Measurements from ENCODE around the gene CENPP.

The CENPP gene

DNA sequence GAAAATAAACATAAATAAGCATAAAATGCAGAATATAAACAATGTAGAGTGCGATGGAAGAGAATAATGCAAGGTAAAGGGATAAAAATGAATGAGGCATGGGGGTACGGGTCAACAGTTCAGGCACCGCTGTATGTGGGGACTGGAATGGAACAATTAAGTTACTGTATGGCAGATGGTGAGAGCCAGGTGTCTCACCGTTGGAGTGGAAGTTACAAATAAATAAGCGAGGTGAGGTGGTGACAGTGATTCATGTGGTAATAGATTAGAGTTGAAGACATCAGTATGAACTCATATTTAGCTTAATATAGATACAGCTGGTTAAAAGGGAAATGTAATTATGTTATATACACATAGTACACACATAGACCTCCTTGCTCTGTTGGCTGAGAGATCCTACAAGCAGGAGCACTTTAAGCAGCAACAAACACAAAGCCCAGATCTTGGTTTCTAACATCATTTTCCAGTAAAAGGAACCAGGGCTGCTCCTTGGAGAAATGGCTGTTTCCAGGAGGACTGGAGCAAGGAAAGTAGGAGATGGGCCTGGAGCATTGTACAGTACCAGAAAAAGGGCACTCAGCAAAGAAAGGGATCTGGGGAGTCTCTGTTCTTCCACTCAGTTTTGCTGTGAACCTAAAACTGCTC is 100.9 kb downstream of the CENPP start:
- DNase-seq (ENCODE audit: low read depth) = no peak

DNA sequence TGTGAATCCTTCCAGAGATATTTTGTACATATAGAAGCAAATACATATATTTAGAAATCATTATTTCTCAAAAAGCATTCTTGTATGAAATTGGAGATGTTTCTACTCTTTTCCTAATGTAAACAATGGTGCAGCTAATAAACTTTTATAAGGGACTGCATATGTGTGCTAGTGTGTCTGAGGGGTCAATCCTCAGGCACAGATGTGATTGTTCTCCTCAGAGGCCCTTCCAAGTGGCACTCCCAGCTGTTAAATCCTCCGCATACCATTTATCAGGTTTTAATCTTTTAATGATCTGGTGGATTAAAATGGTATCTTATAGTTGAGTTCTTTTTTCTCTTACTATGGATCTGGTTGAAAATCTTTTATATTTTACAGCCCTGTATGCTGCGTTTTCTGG is 104.1 kb downstream of the CENPP start:
- DNase-seq (ENCODE audit: low read depth) = no peak

DNA sequence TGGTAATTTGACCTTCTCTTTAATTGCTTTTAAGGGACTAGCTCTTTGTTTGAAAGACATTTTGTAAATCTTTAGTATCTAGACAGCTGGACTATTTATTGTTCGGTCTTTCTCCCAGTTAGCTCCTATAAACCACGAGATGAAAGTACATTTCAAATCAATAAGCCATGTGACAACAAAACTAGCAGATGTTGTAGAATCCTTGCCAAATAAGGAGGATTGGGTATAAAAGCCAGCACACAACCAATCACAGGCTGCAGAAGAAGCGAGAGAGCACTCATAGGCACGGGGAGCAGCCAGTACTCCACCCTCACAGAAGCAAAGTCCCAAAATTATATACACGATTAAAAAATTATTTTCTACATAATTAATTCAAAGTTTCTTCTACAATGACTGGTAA is 106.6 kb downstream of the CENPP start:
- no peak for DNase-seq (ENCODE audit: low read depth)

DNA sequence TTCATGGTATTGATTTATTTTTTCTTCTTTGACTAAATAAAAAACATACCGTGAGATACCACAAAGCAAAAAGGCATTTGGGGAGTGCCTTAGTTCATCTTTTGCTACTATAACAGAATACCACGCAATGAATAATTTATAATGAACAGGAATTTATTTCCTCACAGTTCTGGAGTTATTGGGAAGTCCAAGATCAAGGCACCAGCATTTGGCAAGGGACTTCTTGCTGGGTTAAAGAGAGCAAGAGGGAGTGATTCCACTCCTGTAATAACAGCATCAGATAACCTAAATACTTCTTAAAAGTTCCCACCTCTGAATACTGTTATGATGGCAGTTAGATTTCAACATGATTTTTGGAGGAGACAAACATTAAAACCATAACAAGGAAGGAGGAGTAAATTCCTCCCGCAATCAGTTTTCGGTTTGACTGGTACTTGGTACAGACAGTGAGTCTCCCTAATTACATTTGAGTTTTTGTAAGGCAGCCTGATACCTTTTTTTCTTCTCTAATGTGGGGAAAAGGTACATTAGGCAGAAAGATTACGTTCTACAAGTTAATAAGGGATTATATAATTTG is 107.3 kb downstream of the CENPP start:
- DNase-seq (ENCODE audit: low read depth) = no peak

DNA sequence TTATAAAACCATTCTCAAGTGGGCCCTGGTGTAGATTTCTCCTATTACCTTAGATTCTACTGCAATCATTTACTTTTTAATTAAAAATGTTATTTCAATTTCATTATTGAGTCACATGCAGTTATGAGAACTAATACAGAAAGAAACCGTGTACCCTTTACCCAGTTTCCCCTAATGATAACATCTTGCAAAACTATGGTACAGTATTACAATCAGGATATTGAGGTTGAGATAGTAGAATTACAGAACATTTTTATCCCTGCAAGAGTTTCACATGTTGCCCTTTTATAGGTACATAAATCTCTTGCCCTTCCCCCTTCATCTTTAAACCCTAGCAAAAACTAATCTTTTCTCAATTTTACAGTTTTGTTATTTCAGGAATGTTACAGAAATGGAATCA is 109.5 kb downstream of the CENPP start:
- DNase-seq (ENCODE audit: low read depth) = no peak

DNA sequence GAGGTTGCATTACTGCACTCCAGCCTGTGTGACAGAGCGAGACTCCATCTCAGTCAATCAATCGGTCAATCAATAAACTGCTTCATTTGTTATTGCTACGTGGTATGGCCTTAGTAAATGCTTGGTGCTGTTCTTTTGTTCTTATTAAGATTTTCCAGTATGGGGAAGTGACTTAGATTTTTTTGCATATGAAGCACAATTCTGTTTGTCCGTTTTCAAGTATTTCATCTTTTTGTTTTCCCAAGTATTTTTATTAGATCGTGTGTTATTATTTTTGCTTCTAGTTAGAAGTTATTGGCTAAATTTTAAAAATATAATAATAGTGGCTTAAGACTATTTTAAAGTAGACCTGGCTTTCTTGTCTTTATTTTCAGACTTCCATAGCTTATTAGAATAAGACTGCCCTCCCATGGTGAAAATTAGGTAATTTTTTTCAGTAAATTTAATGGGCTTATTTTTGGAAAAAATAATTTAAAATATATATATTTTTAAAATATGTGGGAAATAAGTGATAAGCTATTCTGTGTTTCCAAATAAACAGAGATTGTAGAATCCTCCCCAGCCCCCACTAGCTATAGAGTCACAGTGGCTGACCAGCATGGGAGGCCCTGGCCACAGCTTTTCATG is 113.3 kb downstream of the CENPP start:
- DNase-seq (ENCODE audit: low read depth) = no peak

DNA sequence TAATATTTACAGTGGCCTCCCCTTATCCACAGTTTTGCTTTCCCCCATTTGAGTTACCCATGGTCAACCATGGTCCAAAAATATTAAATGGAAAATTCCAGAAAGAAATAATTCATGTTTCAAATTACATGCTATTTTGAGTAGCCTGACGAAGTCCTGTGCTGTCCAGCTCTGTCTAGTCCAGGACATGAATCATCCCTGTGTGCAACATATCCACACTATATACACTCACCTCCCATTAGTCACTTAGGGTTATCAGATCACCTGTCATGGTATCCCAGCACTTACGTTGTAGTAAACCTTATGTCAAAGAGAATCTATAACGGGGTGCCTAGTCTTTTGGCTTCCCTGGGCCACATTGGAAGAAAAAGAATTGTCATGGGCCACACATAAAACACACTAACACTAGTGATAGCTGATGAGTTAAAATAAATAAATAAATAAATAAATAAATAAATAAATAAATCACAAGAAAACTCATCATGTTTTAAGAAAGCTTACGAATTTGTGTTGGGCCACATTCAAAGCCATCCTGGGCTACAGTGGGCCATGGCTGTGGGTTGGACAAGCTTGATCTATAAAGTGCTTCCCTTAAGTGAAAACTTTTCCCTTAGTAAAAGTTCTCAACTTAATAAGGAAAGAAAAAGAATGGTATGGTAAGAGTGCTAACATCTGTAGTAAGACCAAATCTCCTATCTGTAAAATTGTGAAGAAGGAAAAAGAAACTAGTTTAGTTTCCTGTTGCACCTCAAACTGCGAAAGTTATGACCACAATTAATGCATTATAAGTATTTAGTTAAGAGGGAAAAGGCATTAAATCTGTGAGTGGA is 114.4 kb downstream of the CENPP start:
- no peak for DNase-seq (ENCODE audit: low read depth)

DNA sequence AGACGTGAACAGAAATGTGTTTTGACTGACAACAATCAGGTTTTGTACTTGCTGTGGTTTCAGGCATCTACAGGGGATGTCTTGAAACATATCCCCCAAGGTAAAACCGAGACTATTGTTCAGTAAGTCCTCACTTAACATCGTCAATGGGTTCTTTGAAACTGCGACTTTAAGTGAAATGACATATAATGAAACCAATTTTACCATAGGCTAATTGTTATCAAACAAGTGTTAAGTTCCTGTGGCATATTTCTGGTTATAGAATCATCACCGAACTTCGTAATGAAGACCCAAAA is 114.9 kb downstream of the CENPP start:
- DNase-seq (ENCODE audit: low read depth) = no peak

DNA sequence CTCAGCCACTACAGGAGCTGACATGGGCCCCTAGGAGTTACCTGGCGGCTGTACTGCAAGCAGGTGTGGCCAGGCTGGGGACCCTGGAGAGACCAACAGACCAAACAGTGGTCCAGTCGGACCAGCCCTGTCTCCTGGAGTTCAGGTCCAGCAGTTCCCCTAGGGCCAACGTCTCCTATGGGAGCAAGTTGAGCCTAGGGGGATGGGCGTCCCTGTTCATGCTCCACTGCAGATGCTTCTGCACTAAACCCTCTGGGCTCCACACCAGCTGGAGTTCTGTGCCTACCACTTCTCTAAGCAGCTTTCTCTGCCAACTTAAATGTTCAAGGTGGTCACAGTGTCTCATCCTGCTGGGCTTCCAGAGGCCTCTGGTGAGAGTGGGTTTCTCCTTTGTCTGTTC is 119.1 kb downstream of the CENPP start:
- DNase-seq (ENCODE audit: low read depth) = no peak

DNA sequence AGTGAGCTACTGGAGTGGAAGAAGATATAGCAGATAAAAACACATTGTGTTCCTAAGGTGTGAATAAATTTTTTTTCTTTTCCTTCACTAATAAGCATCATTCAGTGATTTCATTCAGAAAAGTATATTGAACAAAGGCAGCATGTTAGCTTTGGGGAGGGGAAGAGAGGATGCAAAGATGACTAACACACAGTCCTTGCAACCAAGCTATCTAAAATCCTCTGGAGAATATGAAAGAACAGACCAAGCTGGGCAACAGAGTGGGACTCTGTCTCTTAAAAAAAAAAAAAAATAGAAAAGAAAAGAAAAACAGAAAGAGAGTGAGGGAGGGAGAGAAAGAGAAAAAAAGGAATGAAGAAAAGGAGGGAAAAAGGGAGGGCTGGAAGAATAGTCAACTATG is 120.8 kb downstream of the CENPP start:
- no peak for DNase-seq (ENCODE audit: low read depth)

DNA sequence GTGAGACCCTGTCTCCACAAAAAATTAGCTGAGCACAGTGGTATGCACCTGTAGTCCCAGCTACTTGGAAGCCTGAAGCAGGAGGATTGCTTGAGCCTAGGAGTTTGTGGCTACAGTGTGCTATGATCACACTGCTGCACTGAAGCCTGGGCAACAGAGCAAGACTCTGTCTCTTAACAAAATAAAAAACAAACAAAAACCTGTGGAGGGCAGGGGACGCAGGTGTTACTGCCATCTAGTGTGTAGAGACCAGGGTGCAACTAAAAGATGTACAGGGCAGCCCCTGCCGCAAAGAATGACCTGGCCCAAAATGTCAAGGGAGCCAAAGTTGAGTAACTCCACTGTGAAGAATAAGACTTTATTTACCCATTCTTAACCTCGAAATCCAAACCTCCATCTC is 129.5 kb downstream of the CENPP start:
- DNase-seq (ENCODE audit: low read depth) = no peak

DNA sequence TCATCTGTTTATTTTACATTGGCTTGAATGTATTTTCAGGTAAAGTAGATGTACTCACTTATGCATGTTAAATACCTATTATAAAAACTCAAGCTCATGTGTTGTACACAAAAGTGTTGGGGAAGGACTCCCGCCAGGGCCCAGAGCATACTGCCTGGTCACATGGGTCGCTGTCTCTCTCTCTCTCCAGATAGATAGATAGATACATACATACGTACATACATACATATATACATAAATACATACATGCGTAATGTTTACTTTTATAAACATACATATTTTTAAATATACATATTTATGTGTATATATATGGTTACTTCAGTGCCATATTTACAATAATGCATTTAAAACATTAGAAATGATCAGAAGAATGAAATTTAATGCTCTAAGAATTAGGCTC is 131.8 kb downstream of the CENPP start:
- DNase-seq (ENCODE audit: low read depth) = no peak

DNA sequence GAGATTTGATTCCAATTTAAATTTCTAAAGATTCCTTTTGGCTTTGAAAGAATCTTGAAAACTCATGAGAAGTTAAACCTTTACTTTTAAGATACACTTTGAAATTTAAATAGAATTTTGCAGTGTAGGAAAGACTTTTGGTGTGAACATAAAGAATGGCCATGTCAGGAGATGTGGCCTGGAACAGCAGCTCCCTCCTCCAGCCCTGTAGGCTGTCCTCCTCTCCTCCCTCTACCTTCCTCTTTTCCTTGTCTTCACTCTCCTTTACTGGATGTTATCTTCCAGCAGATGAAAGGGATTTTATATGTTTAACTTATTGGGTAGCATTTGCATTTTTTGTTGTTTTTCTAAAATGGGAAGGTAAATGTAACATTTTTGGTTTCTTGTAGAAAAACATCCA is 137.6 kb downstream of the CENPP start:
- no peak for DNase-seq (ENCODE audit: low read depth)

DNA sequence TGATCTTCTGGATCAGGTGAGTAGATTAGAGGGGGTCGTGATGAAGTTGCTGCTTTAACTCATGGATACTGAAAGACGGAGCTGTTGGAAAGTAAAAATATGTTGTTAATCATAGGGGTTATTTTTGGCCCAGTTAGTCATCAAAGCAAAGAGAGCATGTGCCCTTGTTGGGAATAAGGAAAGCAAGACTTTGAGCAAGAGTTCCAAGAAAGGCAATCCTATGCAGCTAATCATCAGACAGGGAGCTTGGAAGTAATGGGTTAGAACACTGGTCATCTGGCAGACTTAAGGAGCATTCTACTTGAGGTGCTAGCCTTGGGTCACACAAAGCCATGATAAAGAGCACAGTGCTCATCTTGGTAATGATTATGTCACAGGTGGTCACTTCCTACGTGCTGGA is 138.2 kb downstream of the CENPP start:
- peak; percentile 66 for DNase-seq (ENCODE audit: low read depth)

DNA sequence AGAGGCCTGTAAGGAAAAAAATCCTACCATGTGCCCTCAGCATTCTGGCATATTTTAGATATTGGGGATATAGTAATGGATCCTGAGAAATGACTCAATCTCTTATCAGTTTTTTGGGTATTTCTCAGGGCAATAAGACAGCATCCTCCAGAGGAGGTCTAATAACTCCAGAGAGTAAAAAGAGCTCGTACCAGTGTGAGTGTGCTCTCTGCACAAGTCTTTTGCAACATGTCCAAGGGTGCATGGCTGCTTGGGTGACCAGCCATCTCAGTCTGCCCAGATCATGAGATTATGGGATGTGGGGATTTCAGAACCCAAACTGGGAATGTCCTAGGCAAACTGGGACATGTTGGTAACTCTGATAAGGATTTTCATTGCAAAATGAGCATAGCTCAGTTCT is 141.3 kb downstream of the CENPP start:
- DNase-seq (ENCODE audit: low read depth) = no peak

DNA sequence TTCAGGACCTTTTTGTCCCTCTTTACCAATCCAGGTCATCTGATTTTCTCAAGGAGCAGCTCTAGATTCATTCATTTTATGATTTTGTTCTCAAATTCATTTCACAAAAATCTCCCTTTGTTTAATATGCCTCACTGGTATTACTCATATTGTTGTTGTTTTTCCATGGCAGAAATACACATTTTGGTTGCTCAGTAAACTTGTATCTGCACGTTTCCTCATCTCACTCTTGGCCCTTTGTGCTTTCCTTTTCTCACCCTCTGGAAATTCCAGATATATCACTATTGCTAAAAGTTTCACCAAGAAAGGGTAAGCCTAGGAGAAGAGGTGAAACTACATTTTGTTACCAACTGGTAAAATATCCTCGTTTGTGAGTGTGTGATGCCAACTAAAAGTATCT is 141.8 kb downstream of the CENPP start:
- no peak for DNase-seq (ENCODE audit: low read depth)

DNA sequence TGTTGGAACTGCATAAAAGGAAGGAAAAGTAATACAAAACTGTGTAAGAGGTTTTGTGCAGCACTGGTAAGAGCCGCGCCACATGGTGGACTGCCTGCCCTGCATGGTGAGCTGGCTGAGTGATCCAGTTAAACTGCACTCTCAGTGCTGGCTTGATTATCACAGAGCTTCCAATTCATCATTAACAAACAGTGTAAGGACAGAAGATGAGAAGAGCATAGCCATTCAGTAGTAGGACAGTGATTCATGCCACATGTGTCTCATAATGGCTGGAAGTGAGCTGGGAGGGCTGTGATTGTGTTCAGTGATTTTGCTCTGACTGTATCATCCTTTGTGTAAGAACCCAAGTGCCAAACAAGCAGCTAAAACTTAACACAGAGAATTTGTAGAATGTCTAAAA is 142.5 kb downstream of the CENPP start:
- DNase-seq (ENCODE audit: low read depth) = no peak

DNA sequence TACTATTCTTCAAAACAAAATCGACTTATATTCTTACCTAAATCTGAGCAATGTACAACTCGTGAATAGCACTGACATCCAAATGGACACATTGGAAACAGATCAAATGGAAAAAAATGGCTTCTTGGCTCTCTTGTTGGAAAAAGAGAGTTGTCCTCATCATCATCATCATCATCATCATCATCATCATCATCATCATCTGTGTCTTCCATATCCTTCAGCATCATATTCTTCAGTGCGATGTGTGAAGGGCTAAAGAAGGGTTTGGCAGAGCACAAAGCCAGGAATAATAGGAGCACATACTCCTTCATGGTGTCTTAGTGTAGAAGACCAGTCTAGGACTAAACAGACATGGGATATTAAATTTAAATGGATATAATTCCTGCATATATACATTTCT is 148.8 kb downstream of the CENPP start:
- no peak for DNase-seq (ENCODE audit: low read depth)

DNA sequence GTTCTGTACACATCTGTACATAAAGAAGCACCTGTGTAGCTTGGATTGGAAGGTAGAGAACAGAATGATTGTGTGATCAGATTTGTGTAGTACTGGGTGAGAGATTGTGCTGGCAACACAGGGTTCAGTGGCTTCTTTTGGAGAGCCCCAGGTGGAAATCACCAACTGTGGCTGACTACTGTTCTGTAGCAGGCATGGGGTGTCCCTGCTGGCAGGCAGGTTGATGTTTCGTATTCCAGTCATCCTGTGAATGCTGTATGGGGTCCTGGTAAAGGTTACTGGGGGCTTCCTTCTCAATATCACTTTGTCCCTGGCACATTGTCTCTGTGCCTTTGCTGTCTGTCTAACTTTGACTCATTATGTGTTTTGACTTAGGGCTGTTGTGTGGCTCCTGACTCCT is 151.2 kb downstream of the CENPP start:
- DNase-seq (ENCODE audit: low read depth) = no peak

DNA sequence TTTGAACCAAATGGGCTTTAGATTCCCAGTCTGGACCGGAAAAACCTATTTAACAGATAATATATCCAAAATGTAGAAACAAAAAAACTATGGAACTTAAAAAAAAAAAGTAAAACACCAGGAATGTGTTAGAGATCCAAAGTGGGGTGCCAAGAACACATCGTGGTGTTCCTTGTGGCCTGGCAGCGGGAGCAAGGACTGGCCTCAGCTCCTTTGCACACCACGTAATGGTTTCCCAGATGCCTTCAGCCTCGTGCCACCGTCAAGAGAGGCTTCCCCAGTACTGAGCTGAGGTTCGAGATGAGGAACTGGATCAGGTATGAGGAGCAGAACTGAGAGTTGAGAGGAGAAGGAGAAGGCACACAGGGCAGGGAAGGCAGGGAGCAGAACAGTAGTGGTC is 153.0 kb downstream of the CENPP start:
- no peak for DNase-seq (ENCODE audit: low read depth)

DNA sequence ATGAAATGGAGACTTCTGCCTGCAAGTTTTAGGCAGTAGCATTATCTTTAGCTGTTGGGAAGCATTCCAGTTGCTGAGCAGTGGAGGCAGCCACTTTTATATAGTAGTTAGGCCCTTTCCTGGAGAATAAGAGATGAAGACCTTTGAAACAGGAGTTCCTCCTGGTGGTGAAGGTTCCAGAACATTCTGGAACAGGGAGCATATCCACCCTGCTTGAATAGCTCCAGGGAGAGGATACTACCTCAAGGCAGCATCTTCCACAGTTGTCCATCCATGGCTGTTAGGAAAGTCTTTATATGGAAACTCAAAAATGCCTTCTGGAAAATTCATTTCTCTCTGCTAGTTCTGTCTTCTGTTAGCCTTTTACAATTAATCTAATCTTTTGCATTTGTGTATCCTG is 153.6 kb downstream of the CENPP start:
- no peak for DNase-seq (ENCODE audit: low read depth)

DNA sequence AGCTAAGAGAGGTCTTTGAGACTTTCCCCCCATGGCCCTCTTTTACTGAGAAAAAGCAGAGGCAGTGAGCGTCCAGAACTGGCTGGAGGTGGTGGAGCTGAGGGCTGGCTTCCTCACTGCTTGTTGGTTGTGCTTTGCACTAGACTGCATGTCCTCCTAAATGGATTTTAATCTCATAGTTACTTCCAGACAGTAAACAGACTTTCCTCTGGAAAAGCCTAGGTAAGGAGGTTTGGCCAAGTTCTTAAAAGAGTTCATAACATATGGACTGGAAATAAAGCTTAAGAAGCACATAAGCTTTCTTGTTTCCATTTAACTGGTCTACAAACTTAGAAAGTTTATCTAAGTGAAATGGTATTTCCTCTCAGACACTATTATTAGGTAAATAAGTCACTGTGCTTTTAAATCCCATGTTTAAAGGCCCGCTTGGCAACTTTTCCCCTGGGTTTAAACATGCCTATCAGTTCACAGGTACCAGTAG is 154.6 kb downstream of the CENPP start:
- no peak for DNase-seq (ENCODE audit: low read depth)

DNA sequence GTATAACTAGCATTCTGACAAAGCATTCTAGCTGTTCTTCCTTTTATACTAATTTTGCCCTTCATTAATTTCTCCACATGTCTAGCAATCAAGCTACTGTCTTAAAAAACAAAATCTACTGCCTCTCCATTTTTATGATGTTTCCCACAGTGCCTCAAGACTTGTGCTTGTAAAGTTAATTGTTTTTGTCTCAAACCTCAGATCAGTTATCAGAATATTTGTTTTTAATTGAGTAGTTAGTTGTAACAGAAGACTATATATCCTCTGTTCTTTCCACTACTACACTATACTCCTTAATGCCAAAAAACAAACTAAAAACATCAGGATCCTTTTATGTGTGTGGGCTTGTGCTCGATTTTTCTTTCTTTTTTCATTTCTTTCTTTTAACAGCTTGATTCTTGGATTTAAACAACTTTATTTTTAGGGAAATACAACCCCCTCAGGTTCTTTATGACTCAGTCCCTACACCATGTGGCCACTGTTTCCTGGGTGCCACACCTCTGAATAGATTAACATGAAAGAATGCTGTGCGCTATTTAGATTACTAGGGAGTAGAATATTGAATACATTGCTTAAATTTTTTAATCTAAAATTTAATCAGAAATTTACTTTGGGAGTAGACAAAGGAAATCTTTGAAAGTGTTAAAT is 155.4 kb downstream of the CENPP start:
- no peak for DNase-seq (ENCODE audit: low read depth)

All from HS-5 (cell line).